ENCODE data around the gene DYNLT4. TPM values are rescaled to one million over a fixed set of nuclear protein-coding genes. Genes with fewer than 3 reads are reported as not detected.
A peak's percentile ranks its signal among the peaks of the same experiment; 100 is the strongest.

The DYNLT4 gene
- total and polyA plus RNA-seq, 2 of the 13 experiments (the other 11 are each of a cell fraction or from before 2014, with no cell fraction given), result 0.77 TPM; not detected in 1

- TF ChIP-seq KDM5B (CRISPR knock-in tag; IDR thresholded peaks at IDR 0.05; ENCODE audit: borderline replicate concordance), result no peak
- TF ChIP-seq STAG1 (CRISPR knock-in tag; IDR thresholded peaks at IDR 0.05), result no peak; the same call in 1 of the 2 replicates
- TF ChIP-seq, protein P1, sequence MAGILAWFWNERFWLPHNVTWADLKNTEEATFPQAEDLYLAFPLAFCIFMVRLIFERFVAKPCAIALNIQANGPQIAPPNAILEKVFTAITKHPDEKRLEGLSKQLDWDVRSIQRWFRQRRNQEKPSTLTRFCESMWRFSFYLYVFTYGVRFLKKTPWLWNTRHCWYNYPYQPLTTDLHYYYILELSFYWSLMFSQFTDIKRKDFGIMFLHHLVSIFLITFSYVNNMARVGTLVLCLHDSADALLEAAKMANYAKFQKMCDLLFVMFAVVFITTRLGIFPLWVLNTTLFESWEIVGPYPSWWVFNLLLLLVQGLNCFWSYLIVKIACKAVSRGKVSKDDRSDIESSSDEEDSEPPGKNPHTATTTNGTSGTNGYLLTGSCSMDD (CRISPR knock-in tag; IDR thresholded peaks at IDR 0.05), result no peak
- no peak for TF ChIP-seq ZNF777 (CRISPR knock-in tag; IDR thresholded peaks at IDR 0.05)
- TF ChIP-seq ZNF230 (CRISPR knock-in tag; IDR thresholded peaks at IDR 0.05), result no peak
- TF ChIP-seq U2AF1 (optimal IDR thresholded peaks at IDR 0.05; ENCODE audit: low read depth, low read length), result no peak
- TF ChIP-seq NFIC (IDR thresholded peaks at IDR 0.05; ENCODE audit: low read length), result no peak
- TF ChIP-seq ZBTB46 (CRISPR knock-in tag; IDR thresholded peaks at IDR 0.05; ENCODE audit: borderline replicate concordance), result no peak
- no peak; the same call in 1 of the 2 replicates for TF ChIP-seq NR2C2 (CRISPR knock-in tag; IDR thresholded peaks at IDR 0.05; ENCODE audit: borderline replicate concordance)
- no peak for TF ChIP-seq RBM39 (IDR thresholded peaks at IDR 0.05; ENCODE audit: low read depth, low read length, poor library complexity, severe bottlenecking)
- no peak for TF ChIP-seq ZFP36L2 (CRISPR knock-in tag; IDR thresholded peaks at IDR 0.05)
- TF ChIP-seq IRX3 (CRISPR knock-in tag; IDR thresholded peaks at IDR 0.05; ENCODE audit: borderline replicate concordance, low read depth), result no peak
- 0 out of 2 replicates have a peak, but pooled peaks have one; percentile 21 for TF ChIP-seq ZNF670 (CRISPR knock-in tag; IDR thresholded peaks at IDR 0.05; ENCODE audit: borderline replicate concordance)
- no peak for TF ChIP-seq ZSCAN12 (CRISPR knock-in tag; IDR thresholded peaks at IDR 0.05)
- no peak for TF ChIP-seq ZNF468 (CRISPR knock-in tag; IDR thresholded peaks at IDR 0.05)
- TF ChIP-seq ZNF790 (CRISPR knock-in tag; IDR thresholded peaks at IDR 0.05; ENCODE audit: borderline replicate concordance), result no peak
- TF ChIP-seq ZMYM4 (CRISPR knock-in tag; IDR thresholded peaks at IDR 0.05), result peak; percentile 55; the same call in 1 of the 2 replicates
- no peak for TF ChIP-seq RARG (CRISPR knock-in tag; IDR thresholded peaks at IDR 0.05; ENCODE audit: low read depth)
- TF ChIP-seq THYN1 (CRISPR knock-in tag; IDR thresholded peaks at IDR 0.05; ENCODE audit: borderline replicate concordance, low read depth), result no peak
- TF ChIP-seq ZNF430 (CRISPR knock-in tag; IDR thresholded peaks at IDR 0.05), result no peak
- TF ChIP-seq ZNF460 (CRISPR knock-in tag; IDR thresholded peaks at IDR 0.05; ENCODE audit: borderline replicate concordance), result no peak
- TF ChIP-seq ZSCAN22 (CRISPR knock-in tag; IDR thresholded peaks at IDR 0.05), result no peak
- no peak for TF ChIP-seq ZNF776 (CRISPR knock-in tag; IDR thresholded peaks at IDR 0.05)
- TF ChIP-seq TRIM24 (CRISPR knock-in tag; IDR thresholded peaks at IDR 0.05), result no peak
- no peak for TF ChIP-seq KLF6 (CRISPR knock-in tag; IDR thresholded peaks at IDR 0.05)
Observed at GRCh38 chr1:44808938-44809917, 2.1 kb upstream of the DYNLT4 start (continued).
